Endothelial cell of umbilical vein (primary cell): ENCODE measurements around the gene ADRB2. TPM values are rescaled to one million over a fixed set of nuclear protein-coding genes. Genes with fewer than 3 reads are reported as not detected.

Experiments
- BruUV-seq: library from RNA; stranded (reverse); fragments of 400-500 nt; replicated peaks from 2 replicates; lab custom pipeline; 2021; lab: Mats Ljungman, UMichigan
- CTCF ChIA-PET: fragments of 300-600, 350-600 bp; sonication (Branson Sonifier 250); formaldehyde crosslinking; loops from one replicate; lab custom pipeline; 2021; ENCODE audit warnings: antibody characterized with exemption, inconsistent platforms; lab: Charles Lee
- POLR2A ChIA-PET: fragments of 300-600, 350-600 bp; sonication (Branson Sonifier 250); formaldehyde crosslinking; loops from one replicate; lab custom pipeline; 2021; ENCODE audit warnings: antibody characterized with exemption, inconsistent platforms; lab: Charles Lee
- DNase-seq: peaks from one replicate; pipeline ENCODE4 v3.0.0-alpha.2; 2011; ENCODE audit warnings: low read depth, low spot score
- FAIRE-seq: peaks from 2 replicates; lab custom pipeline; 2011; peaks lifted over from hg19 to GRCh38; lab: Jason Lieb, UNC
- H2AFZ ChIP-seq: 2 replicates; pipeline ENCODE4 v1.6.0; 2012; ENCODE audit warnings: low read depth, low read length, control low read depth, inconsistent platforms
- H3K27ac ChIP-seq: 2 replicates; pipeline ENCODE4 v1.5.1; 2011; ENCODE audit warnings: low read depth, mild to moderate bottlenecking, control low read depth, low read length, moderate library complexity; ENCODE audit not compliant: insufficient read depth
- H3K27me3 ChIP-seq, 2 experiments: 2 replicates each; pipeline versions ENCODE4 v1.6.0 to v1.6.1; 2011; ENCODE audit warnings: low read length in 2 of 2, mixed read lengths in 1 of 2; ENCODE audit not compliant: control insufficient read depth in 2 of 2, insufficient read depth in 2 of 2
- H3K36me3 ChIP-seq, 2 experiments: 2 replicates in 1 of 2; 3 replicates in 1 of 2; pipeline ENCODE4 v1.5.1; 2011; ENCODE audit warnings: low read length in 2 of 2, mild to moderate bottlenecking in 1 of 2, moderate library complexity in 1 of 2; ENCODE audit not compliant: control insufficient read depth in 2 of 2, insufficient read depth in 2 of 2; ENCODE audit errors: extremely low read depth in 1 of 2
- H3K4me1 ChIP-seq: 3 replicates; pipeline ENCODE4 v1.5.1; 2011; ENCODE audit warnings: mild to moderate bottlenecking, low read length; ENCODE audit not compliant: control insufficient read depth, insufficient read depth; ENCODE audit errors: extremely low read depth
- H3K4me2 ChIP-seq: 2 replicates; pipeline ENCODE4 v1.6.1; 2011; ENCODE audit warnings: low read length, control low read depth, mixed read lengths; ENCODE audit not compliant: insufficient read depth
- H3K4me3 ChIP-seq, 3 experiments: fragments of 200-600 bp in 1 of 3; sonication (generic), shearing (Covaris generic) in 1 of 3; replicated peaks in 1 of 3; 2 replicates each; pipeline ENCODE4 v1.5.1; 2011 to 2016; ENCODE audit warnings: control low read depth in 3 of 3, low read length in 3 of 3, mild to moderate bottlenecking in 2 of 3, inconsistent platforms in 1 of 3, low read depth in 1 of 3, moderate library complexity in 1 of 3; ENCODE audit not compliant: insufficient read depth in 1 of 3
- H3K79me2 ChIP-seq: 2 replicates; pipeline ENCODE4 v1.6.0; 2012; ENCODE audit warnings: low read length, inconsistent platforms; ENCODE audit not compliant: control insufficient read depth, insufficient read depth
- H3K9ac ChIP-seq: replicated peaks from 2 replicates; pipeline ENCODE3; 2011; ENCODE audit warnings: low read length, control low read depth; ENCODE audit not compliant: insufficient read depth; ENCODE audit errors: extremely low read depth
- H3K9me1 ChIP-seq: replicated peaks from 3 replicates; pipeline ENCODE4 v1.6.0; 2011; ENCODE audit warnings: mild to moderate bottlenecking, low read length; ENCODE audit not compliant: control insufficient read depth, insufficient read depth; ENCODE audit errors: extremely low read depth
- H3K9me3 ChIP-seq: replicated peaks from 2 replicates; pipeline ENCODE4 v1.5.1; 2012; ENCODE audit warnings: low read length, inconsistent platforms; ENCODE audit not compliant: control insufficient read depth, insufficient read depth
- H4K20me1 ChIP-seq: replicated peaks from 2 replicates; pipeline ENCODE3; 2011; ENCODE audit warnings: mild to moderate bottlenecking, low read length; ENCODE audit not compliant: control insufficient read depth, insufficient read depth; ENCODE audit errors: extremely low read depth
- EZH2 ChIP-seq: IDR thresholded peaks from 2 replicates; pipeline ENCODE4 v1.6.1; 2012; ENCODE audit warnings: borderline replicate concordance, low read depth, mild to moderate bottlenecking, moderate library complexity, low read length, inconsistent platforms; ENCODE audit not compliant: severe bottlenecking
- FOS ChIP-seq: IDR thresholded peaks from 2 replicates; pipeline ENCODE4 v1.6.1; 2011; ENCODE audit warnings: mild to moderate bottlenecking, low read length, moderate library complexity, borderline replicate concordance; ENCODE audit not compliant: insufficient read depth
- GATA2 ChIP-seq: IDR thresholded peaks from 2 replicates; pipeline ENCODE4 v1.7.0; 2011; ENCODE audit warnings: low read depth, mild to moderate bottlenecking, moderate library complexity, mixed read lengths, low read length; ENCODE audit not compliant: insufficient read length, insufficient read depth
- JUN ChIP-seq: IDR thresholded peaks from 2 replicates; pipeline ENCODE4 v1.6.1; 2011; ENCODE audit warnings: borderline replicate concordance, low read depth; ENCODE audit not compliant: insufficient read length, insufficient read depth
- MAX ChIP-seq: IDR thresholded peaks from 2 replicates; pipeline ENCODE4 v1.6.1; 2011; ENCODE audit not compliant: insufficient read depth, insufficient read length
- MYC ChIP-seq: IDR thresholded peaks from one replicate; pipeline ENCODE4 v1.6.1; 2011; ENCODE audit warnings: mild to moderate bottlenecking, low read depth, low read length
- POLR2A ChIP-seq: IDR thresholded peaks from 2 replicates; pipeline ENCODE4 v1.6.1; 2012; ENCODE audit warnings: low read depth, mild to moderate bottlenecking, control low read depth, low read length
- POLR2AphosphoS5 ChIP-seq: IDR thresholded peaks from 2 replicates; pipeline ENCODE4 v1.6.1; 2012; ENCODE audit warnings: low read depth, mild to moderate bottlenecking, control low read depth, low read length, moderate library complexity; ENCODE audit not compliant: insufficient read depth
- dilution Hi-C: fragments of 300-500 bp; cut with MboI; formaldehyde crosslinking; loops from one replicate; pipeline ENCODE4 v1.15.0; 2019; ENCODE audit warnings: low sequenced_read_pairs; ENCODE audit not compliant: extremely low pct_ligation_motif_present
- intact Hi-C: fragments of 100-400 bp; cut with micrococcal nuclease; formaldehyde crosslinking; loops from one replicate; pipeline ENCODE4 v1.10.0; 2022
- polyA plus RNA-seq, 4 experiments: library from polyadenylated mRNA; depleted of rRNA in 3 of 4; stranded (reverse) in 3 of 4; unstranded in 1 of 4; fragments of >200 nt; gene quantifications; 2 replicates each; pipeline versions ENCODE4 v1.2.1 to v1.2.3, GENCODE V29; 2011 to 2012; ENCODE audit warnings: missing spikeins in 1 of 4
- total RNA-seq: library from RNA; stranded (reverse); gene quantifications from 2 replicates; pipeline ENCODE4 v1.2.3, GENCODE V29; 2021
- TF ChIP-seq, protein P1 (sequence below), 2 donors: IDR thresholded peaks; 1 replicate in 1 of 2; 2 replicates in 1 of 2; pipeline ENCODE4 v1.5.1; 2011; ENCODE audit warnings: low read length in 2 of 2, mild to moderate bottlenecking in 2 of 2, moderate library complexity in 2 of 2, control low read depth in 1 of 2, inconsistent platforms in 1 of 2, low read depth in 1 of 2; ENCODE audit not compliant: insufficient read depth in 1 of 2; ENCODE audit errors: extremely low read depth in 1 of 2

ADRB2 gene
- total and polyA plus RNA-seq, 2 donors (not counting 3 experiments of a cell fraction or from before 2014, with no cell fraction given): 0.86 to 0.88 TPM

- Histone ChIP-seq H3K9me3 (no peaks in the 10 kb centered on the region), H4K20me1 (no peaks in the 10 kb centered on the region), H3K4me2 (no peak overlapping the region), H3K4me1 (no peaks in the 10 kb centered on the region), H2AFZ (no peak overlapping the region), H3K27me3 (no peaks in the 10 kb centered on the region), H3K9ac (no peak overlapping the region), H3K36me3 (no peaks in the 10 kb centered on the region), H3K4me3 (no peak overlapping the region), H3K27ac (no peak overlapping the region), H3K79me2 (no peaks in the 10 kb centered on the region), H3K9me1 (no peaks in the 10 kb centered on the region)
- CTCF ChIA-PET: interaction anchor here (0.9 to 1.3 kb wide), 3 partner anchors 10 to 167 kb away, joined by 4 to 6 read pairs (median 5); no protein-coding TSS in a partner anchor
- TF ChIP-seq JUN (no peak), POLR2AphosphoS5 (no peak), EZH2 (no peak), MAX (no peak), POLR2A (no peak), GATA2 (no peak), MYC (no peak), FOS (no peak)
- TF ChIP-seq, protein P1, sequence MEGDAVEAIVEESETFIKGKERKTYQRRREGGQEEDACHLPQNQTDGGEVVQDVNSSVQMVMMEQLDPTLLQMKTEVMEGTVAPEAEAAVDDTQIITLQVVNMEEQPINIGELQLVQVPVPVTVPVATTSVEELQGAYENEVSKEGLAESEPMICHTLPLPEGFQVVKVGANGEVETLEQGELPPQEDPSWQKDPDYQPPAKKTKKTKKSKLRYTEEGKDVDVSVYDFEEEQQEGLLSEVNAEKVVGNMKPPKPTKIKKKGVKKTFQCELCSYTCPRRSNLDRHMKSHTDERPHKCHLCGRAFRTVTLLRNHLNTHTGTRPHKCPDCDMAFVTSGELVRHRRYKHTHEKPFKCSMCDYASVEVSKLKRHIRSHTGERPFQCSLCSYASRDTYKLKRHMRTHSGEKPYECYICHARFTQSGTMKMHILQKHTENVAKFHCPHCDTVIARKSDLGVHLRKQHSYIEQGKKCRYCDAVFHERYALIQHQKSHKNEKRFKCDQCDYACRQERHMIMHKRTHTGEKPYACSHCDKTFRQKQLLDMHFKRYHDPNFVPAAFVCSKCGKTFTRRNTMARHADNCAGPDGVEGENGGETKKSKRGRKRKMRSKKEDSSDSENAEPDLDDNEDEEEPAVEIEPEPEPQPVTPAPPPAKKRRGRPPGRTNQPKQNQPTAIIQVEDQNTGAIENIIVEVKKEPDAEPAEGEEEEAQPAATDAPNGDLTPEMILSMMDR (IDR thresholded peaks at IDR 0.05; ENCODE audit: extremely low read depth in 1 of 2, insufficient read depth in 1 of 2, low read depth in 1 of 2, low read length in 2 of 2): no peak
- POLR2A ChIA-PET: no interaction called here
- BruUV-seq: no TSS peak
- intact Hi-C loops (no loop called here), dilution Hi-C loops (no loop called here)
- no peak for FAIRE-seq
- DNase-seq: no peak
These were observed 35.7 kb upstream of the ADRB2 start for GRCh38 chr5:148790545-148791333.
